Aorta (tissue), 5 donors: ENCODE data around the gene EFCAB8. TPM values are rescaled to one million over a fixed set of nuclear protein-coding genes. Genes with fewer than 3 reads are reported as not detected.
"Not testable (repeated sequence)": the region's sequence is repeated elsewhere in the genome, so short reads cannot be mapped to it uniquely, and the experiment has no call there.

Source experiments
- ATAC-seq: fragments of 200-7000 bp; cut with Tn5 transposase; one replicate; pipeline ENCODE4 v1.9.1; 2022; ENCODE audit warnings: moderate library complexity; ENCODE audit not compliant: low FRiP score
- DNase-seq, 2 donors: peaks; one replicate each; pipeline ENCODE4 v3.0.0-alpha.2; 2020
- H3K27ac ChIP-seq, 2 donors: one replicate each; pipeline ENCODE4 v1.5.1; 2013; ENCODE audit warnings: low read length in 2 of 2, mild to moderate bottlenecking in 2 of 2, moderate library complexity in 2 of 2, control low read depth in 1 of 2, inconsistent platforms in 1 of 2, low read depth in 1 of 2
- H3K27me3 ChIP-seq, 2 donors: one replicate each; pipeline ENCODE4 v1.6.1; 2013; ENCODE audit warnings: control low read depth in 1 of 2, low read length in 1 of 2, mild to moderate bottlenecking in 1 of 2, moderate library complexity in 1 of 2; ENCODE audit not compliant: insufficient read depth in 2 of 2, control insufficient read depth in 1 of 2
- H3K36me3 ChIP-seq, 2 donors: one replicate each; pipeline ENCODE4 v1.6.1; 2013; ENCODE audit warnings: control low read depth in 1 of 2, low read length in 1 of 2, mild to moderate bottlenecking in 1 of 2; ENCODE audit not compliant: insufficient read depth in 2 of 2, control insufficient read depth in 1 of 2
- H3K4me1 ChIP-seq, 2 donors: one replicate each; pipeline ENCODE4 v1.6.1; 2013; ENCODE audit warnings: low read length in 2 of 2, control low read depth in 1 of 2, mild to moderate bottlenecking in 1 of 2, moderate library complexity in 1 of 2; ENCODE audit not compliant: insufficient read depth in 2 of 2, control insufficient read depth in 1 of 2
- H3K4me3 ChIP-seq, 2 donors: one replicate each; pipeline ENCODE4 v1.5.1; 2013; ENCODE audit warnings: low read length in 2 of 2, control low read depth in 1 of 2, mild to moderate bottlenecking in 1 of 2
- H3K9me3 ChIP-seq: one replicate; pipeline ENCODE4 v1.6.1; 2013; ENCODE audit warnings: mild to moderate bottlenecking, low read length; ENCODE audit not compliant: control insufficient read depth
- WGBS, 2 donors: extraction: QIAGEN DNeasy Blood & Tissue Kit; methylation state at CpG; one replicate each; pipeline ENCODE4 v1.1.7; 2013; 5-methylcytosine and 5-hydroxymethylcytosine counted together
- intact Hi-C, 2 donors: fragments of 100-400 bp; cut with DNase I; formaldehyde crosslinking; loops; one replicate each; pipeline versions ENCODE4 v1.14.2 to v1.15.0; 2022
- polyA plus RNA-seq, 2 donors: library from polyadenylated mRNA; stranded (reverse); fragments of 200-250 nt; gene quantifications; one replicate each; pipeline ENCODE4 v1.2.3, GENCODE V29; 2013
- total RNA-seq, 2 donors: library from RNA; stranded (reverse); fragmentation: NEBNext Ultra II Directional; extraction: Animal tissue kit (Norgen Biotek cat#: 25700); gene quantifications; one replicate each; pipeline ENCODE4 v1.2.1, GENCODE V29; 2021
- donor health status: healthy with polysubstance abuse.
- donor health status: Bipolar disorder and iron deficiency.
- donor health status: DM: no; HTN: no; CAD: no.
- donor health status: DM: no; HTN: no; CAD: no.
- donor health status: DM: yes; HTN: yes; CAD: no.

The EFCAB8 gene
- total and polyA plus RNA-seq, 4 donors = 0.13 to 1.1 (median 0.81) TPM; not detected in 1

GRCh38 chr20:32894711-32895355 is 36.1 kb downstream of the EFCAB8 start:
- no peak overlapping the region for H3K4me3 ChIP-seq
- intact Hi-C loops = no loop called here
- 89 to 94% methylated on average over 9 of the region's 9 CpGs for WGBS, 2 donors
- H3K27ac ChIP-seq = no peak overlapping the region
- H3K4me1 ChIP-seq = no peaks in the 10 kb centered on the region
- no peaks in the 10 kb centered on the region for H3K9me3 ChIP-seq
- no peaks in the 10 kb centered on the region for H3K36me3 ChIP-seq
- H3K27me3 ChIP-seq = no peaks in the 10 kb centered on the region
- ATAC-seq (no peak), DNase-seq (no peak)

GRCh38 chr20:32896521-32897280 is 38.0 kb downstream of the EFCAB8 start:
- ATAC-seq = no peak
- H3K4me3 ChIP-seq = no peak overlapping the region
- no peaks in the 10 kb centered on the region for H3K27me3 ChIP-seq
- no peaks in the 10 kb centered on the region for H3K36me3 ChIP-seq
- no peaks in the 10 kb centered on the region for H3K9me3 ChIP-seq
- DNase-seq = no peak
- H3K27ac ChIP-seq = no peak overlapping the region
- intact Hi-C loops = no loop called here
- no peaks in the 10 kb centered on the region for H3K4me1 ChIP-seq
- WGBS, 2 donors = 94 to 95% methylated on average over 18 of the region's 18 CpGs

DNA sequence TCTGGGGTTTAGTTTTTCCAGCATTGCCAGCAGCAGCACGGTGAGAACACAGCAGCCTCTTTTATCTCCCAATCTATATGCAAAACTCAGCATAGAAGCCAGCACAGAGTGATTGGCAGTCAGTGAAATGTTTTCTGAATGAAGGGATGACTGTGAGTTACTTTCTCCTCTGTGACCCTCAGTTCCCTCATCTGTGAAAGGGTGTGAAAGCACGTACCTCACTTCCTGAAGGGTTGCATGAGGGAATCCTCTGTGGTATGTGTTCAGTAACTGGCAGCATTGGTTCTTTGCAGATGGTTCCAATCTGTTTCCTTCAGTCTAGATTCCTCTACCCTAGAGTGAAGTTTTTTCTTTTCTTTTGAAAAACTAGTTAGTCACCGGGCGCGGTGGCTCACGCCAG is 40.0 kb downstream of the EFCAB8 start:
- ATAC-seq (no peak), DNase-seq (no peak)
- Histone ChIP-seq H3K27me3 (no peaks in the 10 kb centered on the region), H3K4me3 (no peak overlapping the region), H3K36me3 (no peaks in the 10 kb centered on the region), H3K4me1 (no peaks in the 10 kb centered on the region), H3K9me3 (no peaks in the 10 kb centered on the region), H3K27ac (no peak overlapping the region)
- intact Hi-C loops = no loop called here
- WGBS, 2 donors = 65 to 69% methylated on average over 6 of the region's 6 CpGs

DNA sequence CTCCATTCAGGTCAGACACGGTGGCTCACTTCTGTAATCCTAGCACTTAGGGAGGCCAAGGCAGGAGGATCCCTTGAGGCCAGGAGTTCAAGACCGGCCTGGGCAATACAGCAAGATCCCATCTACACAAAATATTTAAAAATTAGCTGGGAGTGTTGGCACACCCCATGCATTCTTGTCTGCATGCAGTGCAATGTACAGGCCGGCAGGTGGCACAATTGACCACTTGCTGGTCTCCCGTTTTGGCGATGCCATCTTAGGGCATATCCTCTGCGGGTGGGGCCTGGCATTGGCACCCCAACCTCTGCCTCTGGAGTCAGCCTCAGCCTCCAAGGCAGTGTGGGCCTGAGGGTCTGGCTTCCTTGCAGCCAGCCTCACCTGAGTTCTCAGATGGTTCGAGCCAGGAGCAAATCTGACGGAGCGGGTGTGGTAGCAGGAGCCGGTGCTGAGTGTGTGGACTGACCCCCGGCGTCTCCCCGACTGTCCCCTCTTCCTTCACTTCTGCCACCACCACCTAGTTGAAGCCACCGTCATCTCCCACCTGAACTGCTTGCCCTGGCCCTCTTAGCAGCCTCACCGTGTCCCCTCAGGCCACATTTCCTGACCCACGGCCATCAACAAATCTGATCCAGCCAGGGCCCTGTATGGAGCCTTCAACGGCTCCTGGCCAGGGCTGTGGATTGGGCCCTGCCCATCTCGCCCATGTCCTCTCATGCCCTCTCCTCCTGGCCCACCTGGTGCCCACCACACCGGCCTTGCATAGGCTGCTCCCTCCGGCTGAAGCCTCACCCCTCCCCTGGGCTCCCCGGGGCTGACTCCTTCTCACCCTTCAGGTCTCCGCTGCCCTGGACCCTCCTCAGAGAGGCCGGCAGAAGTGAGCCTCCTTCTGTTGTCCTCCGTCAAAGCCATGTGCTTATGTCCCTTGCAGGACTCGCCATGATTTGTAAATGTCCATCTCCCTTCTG is 44.0 kb downstream of the EFCAB8 start:
- Histone ChIP-seq H3K27me3 (no peaks in the 10 kb centered on the region), H3K9me3 (no peaks in the 10 kb centered on the region), H3K27ac (no peak overlapping the region), H3K36me3 (no peaks in the 10 kb centered on the region), H3K4me1 (no peaks in the 10 kb centered on the region), H3K4me3 (no peak overlapping the region)
- 69 to 73% methylated on average over 25 of the region's 25 CpGs for WGBS, 2 donors
- intact Hi-C loops = loop anchor here (2.0 to 10.0 kb wide), 2 partner anchors 392 to 396 kb away; no protein-coding TSS in a partner anchor
- DNase-seq (peak; percentile 68 to 81), ATAC-seq (peak; percentile 65)

- DNase-seq = no peak
- intact Hi-C loops = loop anchor here (2.0 to 10.0 kb wide), 2 partner anchors 391 to 395 kb away; no protein-coding TSS in a partner anchor
- 91 to 93% methylated on average over 5 of the region's 5 CpGs for WGBS, 2 donors
- no peaks in the 10 kb centered on the region for H3K27me3 ChIP-seq
- ATAC-seq = no peak
- H3K9me3 ChIP-seq = no peaks in the 10 kb centered on the region
- no peak overlapping the region for H3K27ac ChIP-seq
- H3K4me1 ChIP-seq = no peaks in the 10 kb centered on the region
- H3K36me3 ChIP-seq = no peaks in the 10 kb centered on the region
- H3K4me3 ChIP-seq = no peak overlapping the region
Observed at GRCh38 chr20:32903666-32904175, 45.0 kb downstream of the EFCAB8 start.

DNA sequence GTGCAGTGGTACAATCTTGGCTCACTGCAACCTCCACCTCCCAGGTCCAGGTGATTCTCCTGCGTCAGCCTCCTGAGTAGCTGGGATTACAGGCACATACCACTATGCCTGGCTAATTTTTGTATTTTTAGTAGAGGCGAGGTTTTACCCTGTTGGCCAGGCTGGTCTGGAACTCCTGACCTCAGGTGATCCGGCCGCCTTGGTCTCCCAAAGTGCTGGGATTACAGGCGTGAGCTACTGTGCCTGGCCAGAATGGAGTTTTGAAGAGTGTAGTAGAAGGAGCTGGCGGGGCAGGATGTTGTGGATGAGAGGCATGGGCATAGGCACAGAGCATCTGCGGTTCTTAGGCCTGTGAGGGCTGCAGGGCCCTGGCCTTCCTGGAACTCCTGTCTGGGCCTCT is 46.0 kb downstream of the EFCAB8 start:
- H3K36me3 ChIP-seq, H3K4me1 ChIP-seq, DNase-seq, H3K27ac ChIP-seq, H3K4me3 ChIP-seq, ATAC-seq, H3K27me3 ChIP-seq, H3K9me3 ChIP-seq: not testable (repeated sequence)
- 93% methylated on average over 7 of the region's 7 CpGs for WGBS, 2 donors
- intact Hi-C loops = loop anchor here in 1 of 2 donors (10.0 kb wide), 1 partner anchor 390 kb away; no protein-coding TSS in a partner anchor

- no peak for ATAC-seq
Observed at GRCh38 chr20:32906200-32906599, 47.5 kb downstream of the EFCAB8 start.

DNA sequence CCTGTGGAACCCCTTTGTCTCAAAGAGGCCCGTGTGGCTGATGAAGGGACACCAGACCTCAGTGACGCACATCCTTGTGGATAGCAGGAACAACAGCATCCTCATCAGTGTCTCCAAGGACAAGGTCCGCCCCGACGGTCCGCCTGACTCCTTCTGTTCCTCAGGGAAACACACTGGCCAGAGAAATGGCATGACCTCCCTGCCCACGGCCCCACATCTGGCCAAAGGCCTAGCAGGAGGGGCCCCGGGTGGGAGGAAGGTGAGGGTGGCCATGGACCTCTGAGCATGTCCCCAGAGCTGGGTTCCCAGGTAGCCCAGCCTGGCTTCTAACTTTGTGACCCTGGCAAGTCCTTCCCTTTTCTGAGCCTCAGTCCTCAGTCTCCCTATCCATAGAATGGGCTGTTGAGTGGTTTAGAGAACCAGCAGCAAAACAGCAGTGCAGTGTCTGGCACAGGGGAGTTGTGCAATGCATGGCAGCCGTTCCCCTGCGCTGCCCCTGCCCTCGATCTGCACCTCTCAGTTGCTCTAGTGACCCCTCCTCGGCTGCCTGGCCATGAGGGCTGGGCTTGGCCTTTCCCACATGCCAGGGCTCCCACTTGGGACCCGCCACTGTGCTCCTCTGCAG is 48.3 kb downstream of the EFCAB8 start:
- ATAC-seq = no peak
- Histone ChIP-seq H3K4me3 (no peak overlapping the region), H3K9me3 (no peaks in the 10 kb centered on the region), H3K27me3 (no peaks in the 10 kb centered on the region), H3K27ac (no peak overlapping the region), H3K36me3 (no peaks in the 10 kb centered on the region), H3K4me1 (no peaks in the 10 kb centered on the region)
- WGBS, 2 donors = 80 to 84% methylated on average over 13 of the region's 13 CpGs
- no peak for DNase-seq
- intact Hi-C loops = loop anchor here in 1 of 2 donors (10.0 kb wide), 1 partner anchor 388 kb away; no protein-coding TSS in a partner anchor

More at GRCh38 chr20:32906200-32906599, 47.5 kb downstream of the EFCAB8 start:
- Histone ChIP-seq H3K27ac (no peak overlapping the region), H3K4me3 (no peak overlapping the region), H3K27me3 (no peaks in the 10 kb centered on the region), H3K36me3 (no peaks in the 10 kb centered on the region), H3K4me1 (no peaks in the 10 kb centered on the region), H3K9me3 (no peaks in the 10 kb centered on the region)
- no peak for DNase-seq
- 33 to 42% methylated on average over 4 of the region's 4 CpGs for WGBS, 2 donors
- intact Hi-C loops = loop anchor here in 1 of 2 donors (10.0 kb wide), 1 partner anchor 389 kb away; no protein-coding TSS in a partner anchor
